Activated T-cell treated with anti-CD3 and anti-CD28 coated beads, Interleukin-2, amount 50 U/mL, for 1 hour (primary cell): ENCODE results near the gene ARSK.

Experiments used
- DNase-seq: peaks from one replicate; pipeline ENCODE4 v3.0.0-alpha.2; 2020

ARSK gene

DNA sequence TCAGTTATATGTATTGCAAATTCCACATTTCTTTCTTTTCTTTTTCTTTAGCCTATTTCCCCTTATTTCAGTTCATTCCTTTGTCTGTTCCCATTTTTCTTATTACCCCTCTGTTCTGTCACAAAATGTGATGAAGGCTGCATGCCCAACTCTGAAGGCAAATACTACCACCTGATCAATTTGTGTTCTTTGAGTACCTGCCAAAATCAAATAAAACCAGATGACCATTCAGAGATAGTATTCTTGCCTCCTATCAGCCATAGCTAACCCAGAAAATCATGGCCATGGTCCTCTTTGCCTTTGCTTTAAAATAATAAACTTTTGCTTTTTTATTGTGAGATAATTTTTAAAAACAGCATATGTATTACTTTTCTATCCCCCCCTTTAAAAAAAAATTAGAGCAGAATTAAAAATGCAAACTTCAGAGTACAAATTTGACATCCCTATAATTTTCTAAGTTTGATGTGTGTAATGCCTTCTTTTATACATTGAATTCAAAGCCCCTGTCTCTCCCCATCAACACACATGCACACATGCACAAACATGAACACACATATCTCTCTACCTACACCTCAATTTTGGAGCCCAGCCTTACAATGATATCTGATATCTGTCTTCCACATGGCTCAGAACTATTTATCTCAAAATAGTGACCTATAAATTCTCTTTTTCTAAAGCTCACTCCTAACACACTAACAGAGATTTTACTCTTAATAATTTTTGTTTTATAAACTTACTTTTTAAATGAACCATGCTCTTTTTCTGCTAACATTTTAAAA is 95.1 kb downstream of the ARSK start:
- DNase-seq: no peak

GRCh38 chr5:95652849-95653248 is 97.9 kb downstream of the ARSK start:
- DNase-seq: no peak

DNA sequence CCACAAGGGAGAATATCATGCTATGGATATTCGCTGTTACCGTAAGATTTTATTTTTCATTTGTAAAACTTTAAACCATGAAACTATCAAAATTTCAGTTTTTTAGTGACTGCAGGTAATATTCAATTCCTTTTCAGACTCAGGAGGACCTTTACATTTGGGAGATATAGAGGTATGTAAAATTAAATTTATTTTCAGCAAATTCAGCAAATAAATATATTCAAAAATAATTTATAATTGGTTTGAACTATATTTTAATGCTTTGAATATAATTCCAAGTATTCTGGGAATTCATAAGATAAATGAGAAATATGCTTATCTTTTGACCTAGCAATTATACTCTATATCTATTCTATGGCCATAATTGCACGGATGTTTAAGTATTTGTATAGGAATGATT is 99.3 kb downstream of the ARSK start:
- DNase-seq: no peak
